Immature natural killer cell (primary cell): Measurements from ENCODE around the gene CIAPIN1. TPM values are rescaled to one million over a fixed set of nuclear protein-coding genes. Genes with fewer than 3 reads are reported as not detected.

Experiments used
- DNase-seq, 3 donors: peaks; one replicate each; pipeline ENCODE4 v3.0.0; 2022; ENCODE audit warnings: mixed read lengths in 1 of 3
- H3K27ac Mint-ChIP-seq, 6 donors: one replicate each; pipeline ENCODE4 v1.8.0; 2020; ENCODE audit warnings: mixed read lengths in 6 of 6, mild to moderate bottlenecking in 5 of 6, inconsistent platforms in 4 of 6, moderate library complexity in 3 of 6
- H3K27me3 Mint-ChIP-seq, 3 donors: one replicate each; pipeline ENCODE4 v1.8.0; 2020 to 2021; ENCODE audit warnings: low read depth in 3 of 3, mild to moderate bottlenecking in 3 of 3, mixed read lengths in 3 of 3, moderate library complexity in 3 of 3, inconsistent platforms in 1 of 3
- H3K36me3 Mint-ChIP-seq, 3 donors: one replicate each; pipeline ENCODE4 v1.8.0; 2020; ENCODE audit warnings: mixed read lengths in 3 of 3, inconsistent platforms in 2 of 3, mild to moderate bottlenecking in 2 of 3
- H3K4me1 Mint-ChIP-seq, 2 donors: one replicate each; pipeline ENCODE4 v1.8.0; 2020; ENCODE audit warnings: inconsistent platforms in 2 of 2, mild to moderate bottlenecking in 2 of 2, mixed read lengths in 2 of 2, moderate library complexity in 1 of 2
- H3K4me3 Mint-ChIP-seq, 5 donors: one replicate each; pipeline ENCODE4 v1.8.0; 2020; ENCODE audit warnings: mild to moderate bottlenecking in 5 of 5, mixed read lengths in 5 of 5, inconsistent platforms in 3 of 5, moderate library complexity in 3 of 5
- H3K9me3 Mint-ChIP-seq, 6 donors: one replicate each; pipeline ENCODE4 v1.8.0; 2020; ENCODE audit warnings: mild to moderate bottlenecking in 6 of 6, mixed read lengths in 6 of 6, inconsistent platforms in 4 of 6, moderate library complexity in 3 of 6
- polyA plus RNA-seq, 3 donors: library from polyadenylated mRNA; unstranded; fragments of 300-500 nt; fragmentation: Illumina TruSeq; gene quantifications; one replicate each; pipeline ENCODE4 v1.2.3, GENCODE V29; 2021

Gene CIAPIN1
- polyA plus RNA-seq, 3 donors from 2014 or later: 65.9 to 98.5 (median 68.3) TPM

DNA sequence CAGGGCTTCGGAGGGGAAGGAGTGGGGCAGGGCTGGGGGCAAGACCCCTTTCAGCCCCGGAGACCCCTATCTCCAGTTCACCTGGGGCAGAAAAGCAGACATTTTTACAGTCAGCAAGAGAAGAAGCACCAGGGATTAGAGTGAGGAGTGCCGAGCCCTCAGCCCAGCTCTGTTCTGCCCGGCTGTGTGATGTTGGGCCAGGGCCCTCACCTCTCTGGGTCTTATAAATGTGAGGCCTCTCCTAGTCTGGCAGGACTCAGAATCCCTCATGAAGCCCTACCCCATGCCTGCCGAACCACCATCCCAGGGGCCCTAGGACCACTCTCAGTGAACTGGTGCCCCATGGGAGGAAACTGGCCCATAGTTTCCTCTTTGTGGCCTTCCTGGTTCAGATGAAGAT, 62.1 kb downstream of the CIAPIN1 start:
- no peak for DNase-seq
- no peaks in the 10 kb centered on the region for H3K4me1 Mint-ChIP-seq
- H3K36me3 Mint-ChIP-seq: no peaks in the 10 kb centered on the region
- H3K4me3 Mint-ChIP-seq: no peak overlapping the region
- H3K27me3 Mint-ChIP-seq: peaks cover 0 to 3% (median 0%) of the 10 kb centered on the region in 3 donors
- no peaks in the 10 kb centered on the region for H3K9me3 Mint-ChIP-seq
- H3K27ac Mint-ChIP-seq: no peak overlapping the region

DNA sequence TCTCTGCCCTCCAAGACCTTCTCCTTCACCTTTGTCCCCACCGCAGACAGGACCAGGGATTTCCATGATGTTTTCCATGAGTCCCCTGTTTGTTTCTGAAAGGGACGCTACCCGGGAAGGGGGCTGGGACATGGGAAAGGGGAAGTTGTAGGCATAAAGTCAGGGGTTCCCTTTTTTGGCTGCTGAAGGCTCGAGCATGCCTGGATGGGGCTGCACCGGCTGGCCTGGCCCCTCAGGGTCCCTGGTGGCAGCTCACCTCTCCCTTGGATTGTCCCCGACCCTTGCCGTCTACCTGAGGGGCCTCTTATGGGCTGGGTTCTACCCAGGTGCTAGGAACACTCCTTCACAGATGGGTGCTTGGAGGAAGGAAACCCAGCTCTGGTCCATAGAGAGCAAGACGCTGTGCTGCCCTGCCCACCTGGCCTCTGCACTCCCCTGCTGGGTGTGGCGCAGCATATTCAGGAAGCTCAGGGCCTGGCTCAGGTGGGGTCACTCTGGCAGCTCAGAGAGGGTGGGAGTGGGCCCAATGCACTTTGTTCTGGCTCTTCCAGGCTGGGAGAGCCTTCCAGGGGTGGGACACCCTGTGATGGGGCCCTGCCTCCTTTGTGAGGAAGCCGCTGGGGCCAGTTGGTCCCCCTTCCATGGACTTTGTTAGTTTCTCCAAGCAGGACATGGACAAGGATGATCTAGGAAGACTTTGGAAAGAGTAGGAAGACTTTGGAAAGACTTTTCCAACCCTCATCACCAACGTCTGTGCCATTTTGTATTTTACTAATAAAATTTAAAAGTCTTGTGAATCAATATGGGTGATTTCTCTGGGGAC, 62.7 kb downstream of the CIAPIN1 start:
- H3K4me1 Mint-ChIP-seq: no peaks in the 10 kb centered on the region
- peaks cover 0 to 3% (median 0%) of the 10 kb centered on the region in 3 donors for H3K27me3 Mint-ChIP-seq
- H3K4me3 Mint-ChIP-seq: no peak overlapping the region
- H3K9me3 Mint-ChIP-seq: no peaks in the 10 kb centered on the region
- H3K27ac Mint-ChIP-seq: no peak overlapping the region
- no peak for DNase-seq
- no peaks in the 10 kb centered on the region for H3K36me3 Mint-ChIP-seq

DNA sequence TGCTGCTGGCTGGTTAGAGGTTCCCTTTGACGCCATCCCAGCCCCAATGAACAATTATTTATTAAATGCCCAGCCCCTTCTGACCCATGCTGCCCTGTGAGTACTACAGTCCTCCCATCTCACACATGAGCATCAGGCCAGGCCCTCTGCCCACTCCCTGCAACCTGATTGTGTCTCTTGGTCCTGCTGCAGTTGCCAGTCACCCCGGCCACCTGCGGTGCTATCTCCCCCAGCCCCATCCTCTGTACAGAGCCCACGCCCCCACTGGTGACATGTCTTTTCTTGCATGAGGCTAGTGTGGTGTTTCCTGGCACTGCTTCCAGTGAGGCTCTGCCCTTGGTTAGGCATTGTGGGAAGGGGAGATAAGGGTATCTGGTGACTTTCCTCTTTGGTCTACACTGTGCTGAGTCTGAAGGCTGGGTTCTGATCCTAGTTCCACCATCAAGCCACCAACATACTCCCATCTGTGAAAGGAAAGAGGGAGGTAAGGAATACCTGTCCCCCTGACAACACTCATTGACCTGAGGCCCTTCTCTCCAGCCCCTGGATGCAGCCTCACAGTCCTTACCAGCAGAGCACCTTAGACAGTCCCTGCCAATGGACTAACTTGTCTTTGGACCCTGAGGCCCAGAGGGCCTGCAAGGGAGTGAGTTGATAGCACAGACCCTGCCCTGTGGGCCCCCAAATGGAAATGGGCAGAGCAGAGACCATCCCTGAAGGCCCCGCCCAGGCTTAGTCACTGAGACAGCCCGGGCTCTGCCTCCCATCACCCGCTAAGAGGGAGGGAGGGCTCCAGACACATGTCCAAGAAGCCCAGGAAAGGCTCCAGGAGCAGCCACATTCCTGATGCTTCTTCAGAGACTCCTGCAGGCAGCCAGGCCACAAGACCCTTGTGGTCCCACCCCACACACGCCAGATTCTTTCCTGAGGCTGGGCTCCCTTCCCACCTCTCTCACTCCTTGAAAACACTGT, 63.6 kb downstream of the CIAPIN1 start:
- Mint-ChIP-seq H3K36me3 (no peaks in the 10 kb centered on the region), H3K9me3 (no peaks in the 10 kb centered on the region), H3K4me1 (no peaks in the 10 kb centered on the region), H3K27me3 (peaks cover 0 to 3% (median 0%) of the 10 kb centered on the region in 3 donors), H3K4me3 (no peak overlapping the region), H3K27ac (no peak overlapping the region)
- no peak for DNase-seq

DNA sequence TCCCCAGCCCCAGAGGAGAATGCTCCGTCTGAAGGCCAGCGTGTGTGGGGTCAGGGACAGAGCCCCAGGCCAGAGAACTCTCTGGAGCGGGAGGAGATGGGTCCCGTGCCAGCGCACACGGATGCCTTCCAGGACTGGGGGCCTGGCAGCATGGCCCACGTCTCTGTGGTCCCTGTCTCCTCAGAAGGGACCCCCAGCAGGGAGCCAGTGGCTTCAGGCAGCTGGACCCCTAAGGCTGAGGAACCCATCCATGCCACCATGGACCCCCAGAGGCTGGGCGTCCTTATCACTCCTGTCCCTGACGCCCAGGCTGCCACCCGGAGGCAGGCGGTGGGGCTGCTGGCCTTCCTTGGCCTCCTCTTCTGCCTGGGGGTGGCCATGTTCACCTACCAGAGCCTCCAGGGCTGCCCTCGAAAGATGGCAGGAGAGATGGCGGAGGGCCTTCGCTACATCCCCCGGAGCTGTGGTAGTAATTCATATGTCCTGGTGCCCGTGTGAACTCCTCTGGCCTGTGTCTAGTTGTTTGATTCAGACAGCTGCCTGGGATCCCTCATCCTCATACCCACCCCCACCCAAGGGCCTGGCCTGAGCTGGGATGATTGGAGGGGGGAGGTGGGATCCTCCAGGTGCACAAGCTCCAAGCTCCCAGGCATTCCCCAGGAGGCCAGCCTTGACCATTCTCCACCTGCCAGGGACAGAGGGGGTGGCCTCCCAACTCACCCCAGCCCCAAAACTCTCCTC, 64.5 kb downstream of the CIAPIN1 start:
- H3K4me1 Mint-ChIP-seq: no peaks in the 10 kb centered on the region
- H3K36me3 Mint-ChIP-seq: no peaks in the 10 kb centered on the region
- DNase-seq: no peak

DNA sequence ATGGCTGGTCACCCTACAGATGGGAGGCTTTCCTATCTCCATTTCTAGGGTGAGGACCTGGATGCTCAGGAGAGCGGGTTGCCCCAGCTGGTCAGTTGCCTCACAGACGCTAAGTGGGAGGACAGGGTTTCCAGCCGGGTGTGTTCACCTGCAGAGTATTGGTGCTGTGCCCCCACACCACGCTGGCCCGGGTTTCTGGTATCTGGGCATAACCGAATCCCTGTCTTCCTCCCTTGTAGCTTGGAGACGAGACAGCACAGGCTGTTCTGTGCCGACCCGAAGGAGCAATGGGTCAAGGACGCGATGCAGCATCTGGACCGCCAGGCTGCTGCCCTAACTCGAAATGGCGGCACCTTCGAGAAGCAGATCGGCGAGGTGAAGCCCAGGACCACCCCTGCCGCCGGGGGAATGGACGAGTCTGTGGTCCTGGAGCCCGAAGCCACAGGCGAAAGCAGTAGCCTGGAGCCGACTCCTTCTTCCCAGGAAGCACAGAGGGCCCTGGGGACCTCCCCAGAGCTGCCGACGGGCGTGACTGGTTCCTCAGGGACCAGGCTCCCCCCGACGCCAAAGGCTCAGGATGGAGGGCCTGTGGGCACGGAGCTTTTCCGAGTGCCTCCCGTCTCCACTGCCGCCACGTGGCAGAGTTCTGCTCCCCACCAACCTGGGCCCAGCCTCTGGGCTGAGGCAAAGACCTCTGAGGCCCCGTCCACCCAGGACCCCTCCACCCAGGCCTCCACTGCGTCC, 65.2 kb downstream of the CIAPIN1 start:
- no peak for DNase-seq
- no peaks in the 10 kb centered on the region for H3K4me1 Mint-ChIP-seq
- H3K36me3 Mint-ChIP-seq: no peaks in the 10 kb centered on the region
- no peak overlapping the region for H3K27ac Mint-ChIP-seq
- H3K27me3 Mint-ChIP-seq: no peaks in the 10 kb centered on the region
- H3K4me3 Mint-ChIP-seq: no peak overlapping the region
- no peaks in the 10 kb centered on the region for H3K9me3 Mint-ChIP-seq

More for the DNA sequence above, 64.5 kb downstream of the CIAPIN1 start:
- Mint-ChIP-seq H3K4me3 (no peak overlapping the region), H3K27ac (no peak overlapping the region), H3K9me3 (no peaks in the 10 kb centered on the region), H3K27me3 (no peaks in the 10 kb centered on the region)

DNA sequence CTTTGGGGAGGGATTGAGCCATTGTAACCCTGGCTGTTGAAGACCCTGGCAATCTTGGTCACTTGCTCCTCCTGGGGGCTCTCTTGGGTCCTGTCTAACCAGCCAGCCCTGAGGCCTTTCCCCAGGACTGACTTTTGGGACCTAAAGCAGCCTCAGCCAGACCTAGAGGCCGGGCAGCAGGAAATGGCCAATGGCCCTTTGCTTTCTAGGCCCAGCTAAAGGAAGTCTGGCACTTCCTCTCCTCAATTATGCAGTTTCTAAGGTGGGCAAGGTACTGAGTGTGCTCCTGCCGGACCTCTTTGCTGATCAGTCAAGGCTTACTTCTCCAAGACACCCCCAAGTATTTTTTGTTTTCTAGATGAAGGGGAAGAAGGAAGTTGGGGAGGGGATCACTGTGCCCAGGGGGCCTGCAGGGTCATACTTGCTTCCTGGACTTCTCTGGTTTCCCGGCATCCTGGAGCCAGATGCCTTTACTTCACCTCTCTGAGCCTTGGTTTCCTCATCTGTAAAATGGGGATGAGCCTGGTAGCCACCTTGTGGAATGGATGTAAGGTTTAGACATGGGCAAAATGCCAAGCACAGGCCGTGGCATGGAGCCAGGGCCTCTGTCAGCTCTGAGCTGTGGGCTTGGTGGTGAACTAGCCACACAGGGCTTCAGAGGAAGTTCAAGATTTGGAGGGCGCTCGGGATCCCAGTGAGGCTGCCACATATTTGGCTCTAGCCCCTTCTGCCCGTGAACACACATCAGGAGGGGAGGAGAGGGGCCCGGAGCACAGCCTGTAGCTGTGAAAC, 66.3 kb downstream of the CIAPIN1 start:
- H3K4me1 Mint-ChIP-seq: no peaks in the 10 kb centered on the region
- H3K9me3 Mint-ChIP-seq: no peaks in the 10 kb centered on the region
- H3K4me3 Mint-ChIP-seq: no peak overlapping the region
- no peaks in the 10 kb centered on the region for H3K36me3 Mint-ChIP-seq
- no peak for DNase-seq
- no peak overlapping the region for H3K27ac Mint-ChIP-seq
- H3K27me3 Mint-ChIP-seq: peaks cover 0 to 2% (median 0%) of the 10 kb centered on the region in 3 donors

DNA sequence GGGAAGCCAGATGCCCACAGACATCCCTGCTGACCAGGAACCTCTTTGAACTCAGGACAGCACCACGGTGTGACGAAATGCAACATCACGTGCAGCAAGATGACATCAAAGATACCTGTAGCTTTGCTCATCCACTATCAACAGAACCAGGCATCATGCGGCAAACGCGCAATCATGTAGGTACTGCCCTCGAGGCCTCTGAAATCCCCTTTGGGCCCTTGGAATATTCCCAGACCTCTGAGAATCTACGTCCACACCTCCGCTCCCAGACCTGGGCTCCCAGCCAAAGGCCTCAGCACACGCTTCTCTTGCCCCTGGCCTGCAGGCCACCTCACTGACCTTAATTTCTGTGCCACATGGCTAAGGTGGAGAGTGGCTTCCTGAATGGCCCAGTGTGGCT, 67.6 kb downstream of the CIAPIN1 start:
- Mint-ChIP-seq H3K9me3 (no peaks in the 10 kb centered on the region), H3K36me3 (no peaks in the 10 kb centered on the region), H3K27me3 (peaks cover 0 to 2% (median 0%) of the 10 kb centered on the region in 3 donors), H3K27ac (no peak overlapping the region), H3K4me3 (no peak overlapping the region), H3K4me1 (no peaks in the 10 kb centered on the region)
- no peak for DNase-seq

Other genes with a start within 250 kb of the CIAPIN1 start
- gene ARL2BP, start 202.1 kb downstream of the CIAPIN1 start, polyA plus RNA-seq: 100 to 1,000 TPM; 130 to 221 (median 136) TPM
- under 1 TPM; 0.21 to 0.57 (median 0.33) TPM for gene PLLP, start 162.7 kb downstream of the CIAPIN1 start, polyA plus RNA-seq
- not detected for gene CCL22, start 88.6 kb downstream of the CIAPIN1 start, polyA plus RNA-seq
- gene CX3CL1, start 74.9 kb downstream of the CIAPIN1 start, polyA plus RNA-seq: not detected
- not detected for gene CCL17, start 42.6 kb downstream of the CIAPIN1 start, polyA plus RNA-seq
- 10 to 100 TPM; 14.6 to 30.3 (median 24.6) TPM for gene COQ9, start 94 bp upstream of the CIAPIN1 start, polyA plus RNA-seq
- gene POLR2C, start 15.3 kb upstream of the CIAPIN1 start, polyA plus RNA-seq: 10 to 100 TPM; 38.9 to 60.9 (median 41.6) TPM
- gene DOK4, start 39.1 kb upstream of the CIAPIN1 start, polyA plus RNA-seq: 1 to 10 TPM; 2.2 to 3.2 (median 2.8) TPM
- gene CCDC102A, start 89.2 kb upstream of the CIAPIN1 start, polyA plus RNA-seq: 10 to 100 TPM in 2 of 3 donors, 1 to 10 TPM in 1; 8.8 to 26.4 (median 13.9) TPM
- 100 to 1,000 TPM in 1 of 3 donors, 10 to 100 TPM in 2; 43.2 to 124 (median 77.4) TPM for gene ADGRG5, start 95.3 kb upstream of the CIAPIN1 start, polyA plus RNA-seq
- gene ADGRG1, start 181.2 kb upstream of the CIAPIN1 start, polyA plus RNA-seq: 100 to 1,000 TPM; 218 to 784 (median 395) TPM
- gene ADGRG3, start 220.9 kb upstream of the CIAPIN1 start, polyA plus RNA-seq: 10 to 100 TPM; 13.1 to 18.4 (median 15.7) TPM
- not detected for gene DRC7, start 247.4 kb upstream of the CIAPIN1 start, polyA plus RNA-seq